ENCODE data around the gene PPP1R1A.

DNA sequence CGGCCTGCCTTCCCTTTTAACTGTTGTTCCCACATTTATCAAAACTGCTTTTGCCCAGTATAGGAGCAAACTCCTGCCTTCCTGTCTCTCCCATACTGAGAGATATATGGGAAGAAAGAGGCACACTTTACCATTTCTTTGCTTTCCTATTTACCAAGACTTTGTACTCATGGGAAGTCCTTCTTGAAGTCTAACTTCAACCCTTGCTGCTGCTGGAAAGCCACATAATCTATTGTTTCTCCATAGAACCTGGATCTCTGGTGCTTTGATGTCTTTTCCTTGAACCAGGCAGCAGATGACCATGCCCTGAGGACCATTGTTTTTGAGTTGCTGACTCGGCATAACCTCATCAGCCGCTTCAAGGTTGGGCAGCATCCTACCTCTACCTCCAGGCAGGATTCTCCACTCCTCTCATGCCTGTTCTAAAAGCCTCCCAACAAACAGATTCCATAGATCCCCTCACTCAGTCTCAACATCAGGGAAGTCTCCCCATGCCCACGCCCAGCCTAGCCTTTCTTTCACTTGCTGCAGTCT lies 18.4 kb downstream of the PPP1R1A start:
- TF ChIP-seq CTCF (conservative IDR thresholded peaks at IDR 0.05; ENCODE audit: low read depth, low read length) = no peak
- no peak for TF ChIP-seq EZH2phosphoT487 (IDR thresholded peaks at IDR 0.05; ENCODE audit: borderline replicate concordance, low read length)
- TF ChIP-seq EZH2 (IDR thresholded peaks at IDR 0.05; ENCODE audit: low read length, unreplicated experiment) = no peak
